GM03348 (cell line): ENCODE data around the gene ZNF544.
A peak's percentile ranks its signal among the peaks of the same experiment; 100 is the strongest.

Experiments
- DNase-seq: peaks from one replicate; pipeline ENCODE4 v3.0.0; 2012; ENCODE audit warnings: low spot score

ZNF544 gene

GRCh38 chr19:58228585-58229254 lies at the start of gene ZNF544:
Gene ZNF544 (plus strand): TSS chr19:58228914. CDS start chr19:58244024, 15,110 bp downstream.
- peak; percentile 89 for DNase-seq

- DNase-seq: no peak
Observed at GRCh38 chr19:58181902-58182576, 46.7 kb upstream of the ZNF544 start.

- DNase-seq: peak; percentile 95
Observed at GRCh38 chr19:58182577-58182988, 46.1 kb upstream of the ZNF544 start.

- DNase-seq: peak; percentile 96
Observed at GRCh38 chr19:58182989-58183816, 45.5 kb upstream of the ZNF544 start, which contains the start of gene ZNF274. Gene ZNF274 (plus strand): TSS chr19:58183061. CDS start chr19:58183966, 905 bp downstream.

- no peak for DNase-seq
Observed at GRCh38 chr19:58183817-58184215, 44.9 kb upstream of the ZNF544 start.

- DNase-seq: no peak
Observed at GRCh38 chr19:58196901-58197616, 31.7 kb upstream of the ZNF544 start.

GRCh38 chr19:58203814-58204475 lies 24.8 kb upstream of the ZNF544 start:
- no peak for DNase-seq

- no peak for DNase-seq
Observed at GRCh38 chr19:58204566-58204965, 24.1 kb upstream of the ZNF544 start.

- DNase-seq: no peak
Observed at GRCh38 chr19:58209577-58209976, 19.1 kb upstream of the ZNF544 start.

- no peak for DNase-seq
Observed at GRCh38 chr19:58212336-58213074, 16.2 kb upstream of the ZNF544 start.

GRCh38 chr19:58213075-58213369 lies 15.7 kb upstream of the ZNF544 start:
- DNase-seq: no peak

GRCh38 chr19:58217069-58217481 lies 11.6 kb upstream of the ZNF544 start:
- DNase-seq: no peak

- no peak for DNase-seq
Observed at GRCh38 chr19:58217607-58218391, 10.9 kb upstream of the ZNF544 start.

- no peak for DNase-seq
Observed at GRCh38 chr19:58218899-58219298, 9.8 kb upstream of the ZNF544 start.

- DNase-seq: no peak
Observed at GRCh38 chr19:58227964-58228584, 640 bp upstream of the ZNF544 start.

- DNase-seq: peak; percentile 40
Observed at GRCh38 chr19:58229255-58229639, 533 bp downstream of the ZNF544 start.

- DNase-seq: no peak
Observed at GRCh38 chr19:58237324-58237723, 8.6 kb downstream of the ZNF544 start.

GRCh38 chr19:58243351-58243750 lies 14.6 kb downstream of the ZNF544 start:
- no peak for DNase-seq

- no peak for DNase-seq
Observed at GRCh38 chr19:58248886-58249285, 20.2 kb downstream of the ZNF544 start.
